ENCODE measurements around the gene CDKN2AIP. TPM values are rescaled to one million over a fixed set of nuclear protein-coding genes. Genes with fewer than 3 reads are reported as not detected.

Gene CDKN2AIP, protein sequence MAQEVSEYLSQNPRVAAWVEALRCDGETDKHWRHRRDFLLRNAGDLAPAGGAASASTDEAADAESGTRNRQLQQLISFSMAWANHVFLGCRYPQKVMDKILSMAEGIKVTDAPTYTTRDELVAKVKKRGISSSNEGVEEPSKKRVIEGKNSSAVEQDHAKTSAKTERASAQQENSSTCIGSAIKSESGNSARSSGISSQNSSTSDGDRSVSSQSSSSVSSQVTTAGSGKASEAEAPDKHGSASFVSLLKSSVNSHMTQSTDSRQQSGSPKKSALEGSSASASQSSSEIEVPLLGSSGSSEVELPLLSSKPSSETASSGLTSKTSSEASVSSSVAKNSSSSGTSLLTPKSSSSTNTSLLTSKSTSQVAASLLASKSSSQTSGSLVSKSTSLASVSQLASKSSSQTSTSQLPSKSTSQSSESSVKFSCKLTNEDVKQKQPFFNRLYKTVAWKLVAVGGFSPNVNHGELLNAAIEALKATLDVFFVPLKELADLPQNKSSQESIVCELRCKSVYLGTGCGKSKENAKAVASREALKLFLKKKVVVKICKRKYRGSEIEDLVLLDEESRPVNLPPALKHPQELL
- 10 to 100 TPM; 19.4 to 21.8 (median 20.5) TPM for total RNA-seq

DNA sequence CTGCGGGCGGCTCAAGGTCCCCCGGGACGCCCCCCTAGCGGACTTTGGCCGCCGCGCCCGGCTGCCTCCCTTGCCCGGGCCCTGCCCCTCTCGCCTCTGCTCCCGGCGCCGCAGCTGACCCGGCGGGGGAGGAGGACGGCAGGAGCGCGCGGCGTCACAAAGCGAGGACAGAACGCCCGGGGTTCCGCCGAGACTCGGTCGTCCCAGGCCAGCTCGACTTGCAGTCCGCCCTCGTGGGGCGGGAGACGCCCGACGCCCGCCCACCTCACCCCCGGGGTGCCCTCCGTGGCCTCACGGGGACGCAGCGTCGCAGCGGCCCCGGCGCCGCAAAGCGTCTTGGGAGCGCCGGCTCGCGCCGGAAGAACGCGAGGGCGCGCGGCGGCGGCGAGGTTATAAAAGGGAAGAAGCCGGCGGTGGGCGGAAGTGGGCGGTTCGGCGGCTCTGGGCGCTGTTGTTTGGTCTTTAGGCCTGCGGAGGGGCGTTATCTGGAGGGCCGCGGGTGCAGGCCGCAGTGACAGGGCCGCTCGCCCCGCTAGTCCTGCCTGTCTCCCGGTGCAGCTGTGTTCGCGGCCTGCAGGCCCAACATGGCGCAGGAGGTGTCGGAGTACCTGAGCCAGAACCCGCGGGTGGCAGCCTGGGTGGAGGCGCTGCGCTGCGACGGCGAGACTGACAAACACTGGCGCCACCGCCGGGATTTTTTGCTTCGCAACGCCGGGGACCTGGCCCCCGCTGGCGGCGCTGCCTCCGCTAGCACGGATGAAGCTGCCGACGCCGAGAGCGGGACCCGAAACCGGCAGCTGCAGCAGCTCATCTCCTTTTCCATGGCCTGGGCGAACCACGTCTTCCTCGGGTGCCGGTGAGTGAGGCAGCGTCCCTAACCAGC, at the start of gene CDKN2AIP:
Gene CDKN2AIP, plus strand, starts transcription at position 423 of the 883 bp plus-strand sequence. Its CDS starts 162 bp downstream, at position 585.
- 0% methylated on average over 10 of the region's 109 CpGs for WGBS
- Histone ChIP-seq H3K4me3 (peak within 1 kb of the TSS; percentile 70 to 97 (median 95)), H3K27me3 (no peaks in the 10 kb centered on the region), H3K27ac (replicated peaks in 1 of 4) (peak within 1 kb of the TSS; percentile 93 to 99 (median 96)), H3K4me1 (peaks cover 32 to 56% (median 54%) of the 10 kb centered on the region in 4 donors), H3K36me3 (peaks cover 14 to 32% (median 19%) of the 10 kb centered on the region in 4 donors), H3K9me3 (no peaks in the 10 kb centered on the region)
- intact Hi-C loops (cut with DNase I) = loop anchor here (2.0 to 10.0 kb wide), 2 partner anchors 60 to 540 kb away; partner anchors contain the start of gene ING2
- peak; percentile 97 for DNase-seq (ENCODE audit: extremely low spot score)
- TF ChIP-seq POLR2A (IDR thresholded peaks at IDR 0.05; ENCODE audit: low read depth) = peak; percentile 87
- TF ChIP-seq, protein P1, sequence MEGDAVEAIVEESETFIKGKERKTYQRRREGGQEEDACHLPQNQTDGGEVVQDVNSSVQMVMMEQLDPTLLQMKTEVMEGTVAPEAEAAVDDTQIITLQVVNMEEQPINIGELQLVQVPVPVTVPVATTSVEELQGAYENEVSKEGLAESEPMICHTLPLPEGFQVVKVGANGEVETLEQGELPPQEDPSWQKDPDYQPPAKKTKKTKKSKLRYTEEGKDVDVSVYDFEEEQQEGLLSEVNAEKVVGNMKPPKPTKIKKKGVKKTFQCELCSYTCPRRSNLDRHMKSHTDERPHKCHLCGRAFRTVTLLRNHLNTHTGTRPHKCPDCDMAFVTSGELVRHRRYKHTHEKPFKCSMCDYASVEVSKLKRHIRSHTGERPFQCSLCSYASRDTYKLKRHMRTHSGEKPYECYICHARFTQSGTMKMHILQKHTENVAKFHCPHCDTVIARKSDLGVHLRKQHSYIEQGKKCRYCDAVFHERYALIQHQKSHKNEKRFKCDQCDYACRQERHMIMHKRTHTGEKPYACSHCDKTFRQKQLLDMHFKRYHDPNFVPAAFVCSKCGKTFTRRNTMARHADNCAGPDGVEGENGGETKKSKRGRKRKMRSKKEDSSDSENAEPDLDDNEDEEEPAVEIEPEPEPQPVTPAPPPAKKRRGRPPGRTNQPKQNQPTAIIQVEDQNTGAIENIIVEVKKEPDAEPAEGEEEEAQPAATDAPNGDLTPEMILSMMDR (IDR thresholded peaks at IDR 0.05) = peak in 1 of 3 experiments; percentile 21
- TF ChIP-seq POLR2AphosphoS5 (IDR thresholded peaks at IDR 0.05) = peak; percentile 92 to 97
- TF ChIP-seq EP300 (IDR thresholded peaks at IDR 0.05) = no peak

DNA sequence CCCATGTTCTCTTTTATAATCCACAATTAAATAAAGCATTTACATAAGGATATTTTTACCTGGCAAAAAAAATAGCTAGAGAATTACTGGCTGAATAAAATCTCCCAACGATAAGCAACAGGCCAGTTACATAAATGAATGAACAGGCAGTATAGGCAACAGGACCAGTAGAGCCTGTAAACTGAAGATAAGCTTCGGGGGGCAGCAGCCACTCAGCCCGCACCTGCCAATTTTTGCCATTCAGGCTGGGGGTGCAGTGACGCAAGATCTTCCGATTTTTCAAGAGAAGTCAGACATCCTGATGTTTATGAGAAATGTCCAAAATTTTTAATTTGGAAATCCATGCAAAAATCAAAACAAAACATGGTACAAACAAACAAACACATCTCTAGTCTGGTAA, 49.0 kb upstream of the CDKN2AIP start:
- WGBS = 76% methylated on average over 5 of the region's 5 CpGs
- Histone ChIP-seq H3K36me3 (no peaks in the 10 kb centered on the region), H3K27me3 (peaks cover 0 to 11% (median 0%) of the 10 kb centered on the region in 4 donors), H3K27ac (replicated peaks in 1 of 4) (no peak overlapping the region), H3K4me3 (no peak overlapping the region), H3K9me3 (no peaks in the 10 kb centered on the region), H3K4me1 (peaks cover 5 to 15% (median 12%) of the 10 kb centered on the region in 4 donors)
- TF ChIP-seq, protein P1 (IDR thresholded peaks at IDR 0.05) = no peak
- no peak for TF ChIP-seq EP300 (IDR thresholded peaks at IDR 0.05)
- TF ChIP-seq POLR2A (IDR thresholded peaks at IDR 0.05; ENCODE audit: low read depth) = no peak
- TF ChIP-seq POLR2AphosphoS5 (IDR thresholded peaks at IDR 0.05) = no peak
- DNase-seq (ENCODE audit: extremely low spot score) = no peak
- intact Hi-C loops (cut with DNase I) = no loop called here

DNA sequence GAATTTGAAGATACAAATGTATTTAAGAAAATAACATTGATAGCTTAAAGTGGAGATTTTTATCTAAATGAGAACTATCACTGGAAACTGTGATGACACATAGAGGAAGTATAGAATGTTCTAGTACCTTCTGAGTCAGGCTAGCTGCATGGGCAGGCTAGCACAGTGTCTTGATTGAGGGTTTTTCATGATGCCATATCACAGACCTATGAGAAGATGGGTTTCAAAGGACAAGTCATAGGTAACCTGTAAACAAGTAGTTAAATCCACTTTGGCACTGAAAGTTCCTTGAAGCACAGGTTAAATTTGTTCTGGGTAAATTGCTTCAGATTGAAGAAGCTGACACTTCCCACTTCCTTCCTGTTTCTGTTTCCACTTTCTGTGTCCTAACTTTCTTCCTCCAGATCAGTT, 48.2 kb upstream of the CDKN2AIP start:
- no peak overlapping the region for H3K4me3 ChIP-seq
- intact Hi-C loops (cut with DNase I) = no loop called here
- H3K36me3 ChIP-seq = no peaks in the 10 kb centered on the region
- TF ChIP-seq, protein P1 (IDR thresholded peaks at IDR 0.05) = no peak
- TF ChIP-seq POLR2AphosphoS5 (IDR thresholded peaks at IDR 0.05) (no peak), POLR2A (IDR thresholded peaks at IDR 0.05; ENCODE audit: low read depth) (no peak), EP300 (IDR thresholded peaks at IDR 0.05) (no peak)
- no peak overlapping the region for H3K27ac ChIP-seq (replicated peaks in 1 of 4)
- H3K27me3 ChIP-seq = peaks cover 0 to 9% (median 0%) of the 10 kb centered on the region in 4 donors
- peaks cover 5 to 15% (median 12%) of the 10 kb centered on the region in 4 donors for H3K4me1 ChIP-seq
- no peak for DNase-seq (ENCODE audit: extremely low spot score)
- no peaks in the 10 kb centered on the region for H3K9me3 ChIP-seq

DNA sequence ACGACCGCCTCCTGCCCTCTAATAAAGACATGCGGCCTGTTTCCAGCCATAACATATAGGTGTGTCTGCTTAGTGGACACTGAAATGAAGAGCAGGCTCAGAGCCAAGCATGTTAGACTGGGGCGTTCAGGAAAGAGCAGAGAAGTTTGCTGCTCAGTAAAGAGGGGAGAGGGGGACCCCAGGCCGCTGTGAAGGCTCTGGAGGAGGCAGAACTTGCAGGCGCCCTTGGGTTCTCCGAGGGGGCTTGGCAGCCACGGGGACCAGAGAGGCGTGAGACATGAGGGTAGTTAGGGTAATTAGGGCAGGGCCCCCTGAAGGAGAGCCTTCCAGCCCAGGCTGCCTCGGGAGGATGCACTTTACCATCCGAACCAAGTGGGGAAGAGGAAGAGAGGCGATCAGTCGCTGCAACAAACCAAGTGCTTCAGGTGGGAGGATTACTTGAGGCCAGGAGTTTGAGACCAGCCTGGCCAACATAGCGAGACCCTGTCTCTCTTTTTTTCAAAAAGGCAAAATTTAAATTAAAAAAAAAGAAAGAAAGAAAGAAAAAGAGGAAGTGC, 46.6 kb upstream of the CDKN2AIP start:
- H3K9me3 ChIP-seq = no peaks in the 10 kb centered on the region
- H3K36me3 ChIP-seq = no peaks in the 10 kb centered on the region
- H3K27me3 ChIP-seq = peaks cover 0 to 5% (median 0%) of the 10 kb centered on the region in 4 donors
- H3K4me1 ChIP-seq = peaks cover 5 to 15% (median 12%) of the 10 kb centered on the region in 4 donors
- H3K27ac ChIP-seq (replicated peaks in 1 of 4) = peak overlapping the region in 1 of 4 donors; percentile 42
- no peak for DNase-seq (ENCODE audit: extremely low spot score)
- peak overlapping the region; percentile 52 to 63 (median 56) for H3K4me3 ChIP-seq
- WGBS = 82% methylated on average over 13 of the region's 14 CpGs
- TF ChIP-seq POLR2AphosphoS5 (IDR thresholded peaks at IDR 0.05) = no peak
- no peak for TF ChIP-seq POLR2A (IDR thresholded peaks at IDR 0.05; ENCODE audit: low read depth)
- TF ChIP-seq, protein P1 (IDR thresholded peaks at IDR 0.05) = no peak
- no peak for TF ChIP-seq EP300 (IDR thresholded peaks at IDR 0.05)
- intact Hi-C loops (cut with DNase I) = no loop called here
